Measurements from ENCODE around the gene ARL15. TPM values are rescaled to one million over a fixed set of nuclear protein-coding genes. Genes with fewer than 3 reads are reported as not detected.

ARL15 gene
- total and polyA plus RNA-seq, 9 of the 15 experiments (the other 6 are each of a cell fraction or from before 2014, with no cell fraction given): 18.5 to 80.4 (median 57.0) TPM

GRCh38 chr5:54224103-54224826 is 86.1 kb downstream of the ARL15 start (continued):
- TF ChIP-seq ZNF277 (CRISPR knock-in tag; IDR thresholded peaks at IDR 0.05; ENCODE audit: borderline replicate concordance) (no peak), ZNF766 (CRISPR knock-in tag; conservative IDR thresholded peaks at IDR 0.05) (0 out of 2 replicates have a peak, but pooled peaks have one; percentile 29), TFE3 (CRISPR knock-in tag; IDR thresholded peaks at IDR 0.05) (no peak), FOXA1 (IDR thresholded peaks at IDR 0.05; ENCODE audit: borderline replicate concordance) (no peak), LEF1 (IDR thresholded peaks at IDR 0.05) (0 out of 2 replicates have a peak, but pooled peaks have one; percentile 16), RBM25 (IDR thresholded peaks at IDR 0.05; ENCODE audit: low read depth, low read length, severe bottlenecking) (no peak), ZEB2 (IDR thresholded peaks at IDR 0.05) (no peak), EZH2 (IDR thresholded peaks at IDR 0.05; ENCODE audit: borderline replicate concordance, low read depth, low read length) (no peak), ZFP36 (IDR thresholded peaks at IDR 0.05; ENCODE audit: low read depth, low read length, partially characterized antibody) (peak; percentile 51), RBM15 (IDR thresholded peaks at IDR 0.05; ENCODE audit: insufficient read depth, low read length) (no peak), ZNF589 (CRISPR knock-in tag; IDR thresholded peaks at IDR 0.05; ENCODE audit: low read depth) (no peak), BCLAF1 (IDR thresholded peaks at IDR 0.05; ENCODE audit: borderline replicate concordance in 1 of 2, control insufficient read depth in 1 of 2, low read depth in 2 of 2, low read length in 1 of 2) (no peak), NFRKB (IDR thresholded peaks at IDR 0.05; ENCODE audit: low read depth) (no peak), FOXK1 (CRISPR knock-in tag; IDR thresholded peaks at IDR 0.05; ENCODE audit: borderline replicate concordance) (no peak)

All from K562 (cell line).